ENCODE measurements around the gene CIDEB.
"Not testable (repeated sequence)": the region's sequence is repeated elsewhere in the genome, so short reads cannot be mapped to it uniquely, and the experiment has no call there.

The CIDEB gene

DNA sequence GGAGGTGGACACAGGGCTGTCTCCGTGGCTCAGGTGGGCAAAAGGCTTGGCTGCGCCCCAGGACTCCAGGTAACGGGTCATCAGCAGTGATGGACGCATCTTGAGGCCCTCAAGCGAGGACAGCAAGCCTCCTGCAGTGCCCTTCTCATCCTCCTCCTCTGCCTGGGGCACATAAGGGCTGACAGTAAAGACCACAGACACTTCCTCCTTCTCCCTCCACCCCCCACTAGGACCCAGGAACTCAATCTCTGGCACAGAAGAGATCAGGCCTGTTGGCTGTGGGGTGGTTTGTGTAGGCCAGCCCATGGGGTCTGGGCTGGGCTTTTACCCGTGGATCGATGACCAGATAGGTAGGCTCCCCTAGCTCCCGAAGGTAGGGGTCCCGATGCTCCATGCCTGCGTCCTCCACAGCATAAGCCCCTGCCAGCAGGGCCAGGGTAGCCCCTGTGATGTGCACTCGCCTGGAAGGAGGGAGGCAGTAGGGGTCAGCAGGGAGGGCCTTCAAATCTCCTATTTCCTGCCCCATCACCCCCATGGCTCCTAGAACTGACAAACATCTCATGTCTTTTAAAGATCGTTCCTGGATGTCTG, 21.4 kb upstream of the CIDEB start:
- TF ChIP-seq CTCF (IDR thresholded peaks at IDR 0.05; ENCODE audit: insufficient read depth, low read length, poor library complexity, severe bottlenecking) (no peak), EZH2phosphoT487 (conservative IDR thresholded peaks at IDR 0.05; ENCODE audit: low read length) (no peak)
- no peak overlapping the region for H3K27ac ChIP-seq (ENCODE audit: low read depth, low read length)
- no peak overlapping the region for H3K4me2 ChIP-seq (ENCODE audit: low read depth, low read length, poor library complexity, severe bottlenecking)
- H3K36me3 ChIP-seq (ENCODE audit: low read length): no peaks in the 10 kb centered on the region
- no peaks in the 10 kb centered on the region for H4K20me1 ChIP-seq (ENCODE audit: low read depth, low read length)
- no peaks in the 10 kb centered on the region for H3F3A ChIP-seq (ENCODE audit: insufficient read depth)
- H3K79me2 ChIP-seq (ENCODE audit: insufficient read depth, low read length): no peaks in the 10 kb centered on the region
- H3K4me3 ChIP-seq (ENCODE audit: insufficient read depth, low read length, poor library complexity, severe bottlenecking): no peak overlapping the region
- no peaks in the 10 kb centered on the region for H3K9me2 ChIP-seq (replicated peaks; ENCODE audit: insufficient read depth, low read length)
- H3K9ac ChIP-seq (ENCODE audit: low read length): no peak overlapping the region
- no peaks in the 10 kb centered on the region for H3K9me3 ChIP-seq (ENCODE audit: insufficient read depth, low read length)
- no peaks in the 10 kb centered on the region for H3K27me3 ChIP-seq (ENCODE audit: low read length)
- H2AFZ ChIP-seq (ENCODE audit: low read depth, low read length, severe bottlenecking): no peak overlapping the region

- not testable (repeated sequence) for H4K20me1 ChIP-seq (ENCODE audit: low read depth, low read length); H2AFZ ChIP-seq (ENCODE audit: low read depth, low read length, severe bottlenecking); H3K4me2 ChIP-seq (ENCODE audit: low read depth, low read length, poor library complexity, severe bottlenecking); H3K9me3 ChIP-seq (ENCODE audit: insufficient read depth, low read length); H3F3A ChIP-seq (ENCODE audit: insufficient read depth); H3K36me3 ChIP-seq (ENCODE audit: low read length); H3K79me2 ChIP-seq (ENCODE audit: insufficient read depth, low read length); H3K9ac ChIP-seq (ENCODE audit: low read length); H3K27me3 ChIP-seq (ENCODE audit: low read length); H3K4me3 ChIP-seq (ENCODE audit: insufficient read depth, low read length, poor library complexity, severe bottlenecking); H3K9me2 ChIP-seq (replicated peaks; ENCODE audit: insufficient read depth, low read length); H3K27ac ChIP-seq (ENCODE audit: low read depth, low read length)
- TF ChIP-seq CTCF (IDR thresholded peaks at IDR 0.05; ENCODE audit: insufficient read depth, low read length, poor library complexity, severe bottlenecking): peak; percentile 19
Observed at GRCh38 chr14:24327914-24328313, 20.1 kb upstream of the CIDEB start.

DNA sequence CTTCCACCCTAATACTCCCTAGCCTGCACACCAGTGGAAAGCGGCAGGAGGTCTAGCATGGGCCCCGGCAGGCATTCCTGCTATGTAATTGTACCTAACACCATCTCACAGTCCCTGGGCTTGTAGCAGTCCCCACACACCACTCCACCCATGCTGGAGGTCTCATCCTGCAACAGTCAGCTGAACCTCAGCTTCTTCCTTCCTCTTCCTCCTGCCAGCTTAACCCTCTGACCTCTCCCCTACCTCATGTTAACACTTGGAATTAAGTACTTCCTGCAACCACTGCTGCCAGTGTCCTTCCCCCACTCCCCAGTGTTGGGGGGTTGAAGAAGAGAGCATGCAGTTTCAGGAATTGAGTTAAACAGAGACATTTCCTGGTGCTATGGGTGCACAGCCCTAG, 19.5 kb upstream of the CIDEB start:
- no peak overlapping the region for H3K9ac ChIP-seq (ENCODE audit: low read length)
- no peak overlapping the region for H3K4me3 ChIP-seq (ENCODE audit: insufficient read depth, low read length, poor library complexity, severe bottlenecking)
- no peaks in the 10 kb centered on the region for H3K79me2 ChIP-seq (ENCODE audit: insufficient read depth, low read length)
- H3K36me3 ChIP-seq (ENCODE audit: low read length): no peaks in the 10 kb centered on the region
- H3F3A ChIP-seq (ENCODE audit: insufficient read depth): no peaks in the 10 kb centered on the region
- H3K9me3 ChIP-seq (ENCODE audit: insufficient read depth, low read length): no peaks in the 10 kb centered on the region
- H3K4me2 ChIP-seq (ENCODE audit: low read depth, low read length, poor library complexity, severe bottlenecking): no peak overlapping the region
- H3K27me3 ChIP-seq (ENCODE audit: low read length): no peaks in the 10 kb centered on the region
- H3K9me2 ChIP-seq (replicated peaks; ENCODE audit: insufficient read depth, low read length): no peaks in the 10 kb centered on the region
- no peak overlapping the region for H2AFZ ChIP-seq (ENCODE audit: low read depth, low read length, severe bottlenecking)
- TF ChIP-seq CTCF (IDR thresholded peaks at IDR 0.05; ENCODE audit: insufficient read depth, low read length, poor library complexity, severe bottlenecking) (no peak), EZH2phosphoT487 (conservative IDR thresholded peaks at IDR 0.05; ENCODE audit: low read length) (no peak)
- H4K20me1 ChIP-seq (ENCODE audit: low read depth, low read length): no peaks in the 10 kb centered on the region
- no peak overlapping the region for H3K27ac ChIP-seq (ENCODE audit: low read depth, low read length)
